CD4-positive, alpha-beta memory T cell (primary cell): Measurements from ENCODE around the gene HS3ST1. TPM values are rescaled to one million over a fixed set of nuclear protein-coding genes. Genes with fewer than 3 reads are reported as not detected.

Experiments used
- microRNA-seq: library from miRNA; unstranded; fragments of <30 nt; microRNA quantifications from one replicate; pipeline ENCODE4 v1.2.0, GENCODE V29; 2021; ENCODE audit warnings: borderline replicate concordance, borderline number of aligned reads, borderline microRNAs expressed, mixed read lengths
- polyA plus RNA-seq, 2 donors: library from polyadenylated mRNA; unstranded; fragments of 300-500 nt; fragmentation: Illumina TruSeq; gene quantifications; one replicate each; pipeline ENCODE4 v1.2.3, GENCODE V29; 2021
- total RNA-seq, 2 experiments: library from RNA; stranded (reverse); gene quantifications; one replicate each; pipeline ENCODE4 v1.2.3, GENCODE V29; 2021

The HS3ST1 gene
- total and polyA plus RNA-seq, 4 experiments from 2014 or later = 0.03 to 0.06 TPM; not detected in 2

Small RNA genes within 50 kb of the gene (microRNA-seq; reads per million reads assigned to microRNA genes)
- not detected for gene MIR572
